ENCODE data around the gene SCARB2. TPM values are rescaled to one million over a fixed set of nuclear protein-coding genes. Genes with fewer than 3 reads are reported as not detected.

The SCARB2 gene
- total RNA-seq, 4 donors from 2014 or later = 126 to 219 (median 143) TPM

DNA sequence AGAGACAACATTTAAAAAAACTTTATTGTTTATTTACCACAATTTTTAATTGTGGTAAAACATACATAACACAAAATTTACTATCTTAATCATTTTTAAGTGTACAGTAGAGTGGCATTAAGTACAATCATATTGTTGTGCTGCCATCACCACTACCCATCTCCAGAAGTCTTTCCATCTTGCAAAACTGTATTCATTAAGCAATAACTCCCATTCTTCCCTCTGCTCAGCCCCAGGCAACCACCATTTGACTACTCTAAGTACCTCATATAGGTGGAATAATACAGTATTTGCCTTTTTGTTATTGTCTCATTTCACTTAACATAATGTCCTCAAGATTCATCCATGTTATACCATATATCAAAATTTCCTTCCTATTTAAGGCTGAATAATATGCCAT, 25.1 kb upstream of the SCARB2 start:
- Histone ChIP-seq H3K4me3 (no peak overlapping the region), H3K4me1 (no peaks in the 10 kb centered on the region), H3K27me3 (no peaks in the 10 kb centered on the region), H3K9me3 (peaks cover 0 to 24% (median 6%) of the 10 kb centered on the region in 4 donors), H3K27ac (no peak overlapping the region), H3K36me3 (no peaks in the 10 kb centered on the region)
- no peak for DNase-seq (ENCODE audit: low spot score in 2 of 2)
- TF ChIP-seq POLR2A (IDR thresholded peaks at IDR 0.05) (no peak), EP300 (IDR thresholded peaks at IDR 0.05) (no peak)
- TF ChIP-seq, protein P1, sequence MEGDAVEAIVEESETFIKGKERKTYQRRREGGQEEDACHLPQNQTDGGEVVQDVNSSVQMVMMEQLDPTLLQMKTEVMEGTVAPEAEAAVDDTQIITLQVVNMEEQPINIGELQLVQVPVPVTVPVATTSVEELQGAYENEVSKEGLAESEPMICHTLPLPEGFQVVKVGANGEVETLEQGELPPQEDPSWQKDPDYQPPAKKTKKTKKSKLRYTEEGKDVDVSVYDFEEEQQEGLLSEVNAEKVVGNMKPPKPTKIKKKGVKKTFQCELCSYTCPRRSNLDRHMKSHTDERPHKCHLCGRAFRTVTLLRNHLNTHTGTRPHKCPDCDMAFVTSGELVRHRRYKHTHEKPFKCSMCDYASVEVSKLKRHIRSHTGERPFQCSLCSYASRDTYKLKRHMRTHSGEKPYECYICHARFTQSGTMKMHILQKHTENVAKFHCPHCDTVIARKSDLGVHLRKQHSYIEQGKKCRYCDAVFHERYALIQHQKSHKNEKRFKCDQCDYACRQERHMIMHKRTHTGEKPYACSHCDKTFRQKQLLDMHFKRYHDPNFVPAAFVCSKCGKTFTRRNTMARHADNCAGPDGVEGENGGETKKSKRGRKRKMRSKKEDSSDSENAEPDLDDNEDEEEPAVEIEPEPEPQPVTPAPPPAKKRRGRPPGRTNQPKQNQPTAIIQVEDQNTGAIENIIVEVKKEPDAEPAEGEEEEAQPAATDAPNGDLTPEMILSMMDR (IDR thresholded peaks at IDR 0.05) = no peak

DNA sequence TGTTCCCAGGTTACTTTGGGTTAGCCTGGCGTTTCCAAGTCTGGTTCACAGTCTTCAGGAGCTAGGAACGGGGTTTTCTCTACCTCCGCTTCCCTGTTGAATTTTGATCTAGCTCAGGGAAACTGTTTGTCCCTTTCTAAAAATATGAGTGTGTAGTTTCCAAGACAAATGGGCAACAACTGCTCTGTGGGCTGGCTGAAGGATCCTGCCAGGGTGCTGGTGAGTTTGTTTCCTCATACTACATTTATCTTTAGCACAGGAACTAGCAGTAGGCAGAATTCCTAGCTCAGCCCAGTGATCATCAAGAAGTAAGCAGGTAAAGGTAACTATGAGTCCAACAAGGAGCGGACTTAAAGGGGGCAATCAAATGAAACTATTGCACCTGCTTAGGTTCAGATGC, 24.6 kb upstream of the SCARB2 start:
- TF ChIP-seq, protein P1 (IDR thresholded peaks at IDR 0.05) = no peak
- TF ChIP-seq POLR2A (IDR thresholded peaks at IDR 0.05) (no peak), EP300 (IDR thresholded peaks at IDR 0.05) (no peak)
- H3K4me3 ChIP-seq = no peak overlapping the region
- H3K27me3 ChIP-seq = no peaks in the 10 kb centered on the region
- no peak overlapping the region for H3K27ac ChIP-seq
- no peaks in the 10 kb centered on the region for H3K4me1 ChIP-seq
- no peaks in the 10 kb centered on the region for H3K36me3 ChIP-seq
- WGBS, 2 donors = 87 to 90% methylated on average over 4 of the region's 4 CpGs
- no peak for DNase-seq (ENCODE audit: low spot score in 2 of 2)
- H3K9me3 ChIP-seq = peaks cover 0 to 24% (median 6%) of the 10 kb centered on the region in 4 donors

DNA sequence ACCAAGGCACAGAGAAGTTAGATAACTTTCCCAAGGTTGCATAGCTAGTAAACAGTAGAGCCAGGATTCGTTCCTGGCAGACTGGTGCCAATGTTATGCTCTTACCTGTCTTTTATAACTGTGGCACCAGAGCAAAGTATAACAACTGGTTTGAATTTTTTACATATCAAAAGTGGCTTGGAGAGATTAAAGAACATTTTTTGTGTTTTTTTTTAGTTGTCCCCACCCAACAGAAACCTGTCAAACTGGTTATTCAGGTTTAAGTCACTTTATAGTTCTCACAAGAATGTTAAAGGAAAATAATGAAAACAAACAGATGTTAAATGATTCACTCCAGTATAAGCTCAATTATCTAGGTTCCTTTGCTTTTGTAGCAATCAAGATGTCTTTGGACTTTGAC, 22.3 kb upstream of the SCARB2 start:
- no peak for TF ChIP-seq EP300 (IDR thresholded peaks at IDR 0.05)
- TF ChIP-seq POLR2A (IDR thresholded peaks at IDR 0.05) = no peak
- TF ChIP-seq, protein P1 (IDR thresholded peaks at IDR 0.05) = no peak
- H3K36me3 ChIP-seq = no peaks in the 10 kb centered on the region
- no peak for DNase-seq (ENCODE audit: low spot score in 2 of 2)
- 41 to 61% methylated on average over 1 of the region's 1 CpG for WGBS, 2 donors
- no peaks in the 10 kb centered on the region for H3K4me1 ChIP-seq
- H3K4me3 ChIP-seq = no peak overlapping the region
- no peaks in the 10 kb centered on the region for H3K27me3 ChIP-seq
- H3K27ac ChIP-seq = no peak overlapping the region
- H3K9me3 ChIP-seq = peaks cover 0 to 19% (median 6%) of the 10 kb centered on the region in 4 donors

DNA sequence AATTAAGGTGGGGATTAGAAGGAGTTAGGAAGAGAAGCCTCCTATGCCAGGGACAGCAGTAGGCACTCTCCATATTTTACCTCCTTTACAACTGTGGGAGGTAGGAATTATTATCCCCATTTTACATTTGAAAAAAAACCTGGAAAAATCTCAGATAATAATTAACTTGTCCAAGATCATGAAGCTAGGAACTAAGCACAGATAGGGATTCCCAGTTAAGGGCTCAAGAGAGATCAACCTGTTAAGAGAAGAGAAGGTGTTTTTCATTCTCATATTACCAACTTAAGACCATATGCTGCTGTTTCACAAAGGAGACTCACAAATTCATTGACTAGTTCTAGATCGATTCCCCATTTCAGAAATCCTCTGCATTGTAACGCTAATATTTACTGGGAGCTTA, 21.8 kb upstream of the SCARB2 start:
- 91 to 92% methylated on average over 2 of the region's 2 CpGs for WGBS, 2 donors

DNA sequence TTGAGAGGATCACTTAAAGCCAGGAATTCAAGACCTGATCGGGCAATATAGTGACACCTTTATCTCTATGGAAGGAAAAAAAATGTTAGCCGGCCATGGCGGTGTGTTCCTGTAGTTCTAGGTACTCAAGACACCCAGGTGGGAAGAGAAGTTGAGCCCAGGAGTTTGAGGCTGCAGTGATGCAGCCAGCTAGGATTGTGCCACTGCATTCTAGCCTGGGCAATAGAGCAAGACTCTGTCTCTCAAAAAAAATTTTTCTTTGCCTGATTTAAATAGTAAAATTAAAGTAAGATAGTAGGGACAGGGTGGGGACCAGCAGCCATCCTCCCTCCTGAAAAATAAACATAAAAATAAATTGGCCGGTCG, 21.0 kb upstream of the SCARB2 start:
- H3K27ac ChIP-seq = no peak overlapping the region
- no peaks in the 10 kb centered on the region for H3K4me1 ChIP-seq
- TF ChIP-seq EP300 (IDR thresholded peaks at IDR 0.05) (no peak), POLR2A (IDR thresholded peaks at IDR 0.05) (no peak)
- TF ChIP-seq, protein P1 (IDR thresholded peaks at IDR 0.05) = no peak
- H3K27me3 ChIP-seq = no peaks in the 10 kb centered on the region
- no peak overlapping the region for H3K4me3 ChIP-seq
- no peak for DNase-seq (ENCODE audit: low spot score in 2 of 2)
- H3K9me3 ChIP-seq = peaks cover 0 to 6% (median 1%) of the 10 kb centered on the region in 4 donors
- H3K36me3 ChIP-seq = no peaks in the 10 kb centered on the region
- WGBS, 2 donors = 90 to 95% methylated on average over 5 of the region's 5 CpGs

More for the DNA sequence above, 21.8 kb upstream of the SCARB2 start:
- no peaks in the 10 kb centered on the region for H3K4me1 ChIP-seq
- TF ChIP-seq POLR2A (IDR thresholded peaks at IDR 0.05) = no peak
- no peak overlapping the region for H3K27ac ChIP-seq
- peaks cover 0 to 14% (median 4%) of the 10 kb centered on the region in 4 donors for H3K9me3 ChIP-seq
- H3K4me3 ChIP-seq = no peak overlapping the region
- H3K36me3 ChIP-seq = no peaks in the 10 kb centered on the region
- no peaks in the 10 kb centered on the region for H3K27me3 ChIP-seq
- DNase-seq (ENCODE audit: low spot score in 2 of 2) = no peak

All from tibial nerve (tissue), 4 donors.